ENCODE results near the gene GTSE1.

The GTSE1 gene

GRCh38 chr22:46354176-46354992 is 57.7 kb downstream of the GTSE1 start:
- DNase-seq = no peak

- no peak for DNase-seq
Observed at GRCh38 chr22:46354993-46355305, 58.3 kb downstream of the GTSE1 start.

- peak; percentile 71 to 74 for DNase-seq
Observed at GRCh38 chr22:46355369-46355995, 58.8 kb downstream of the GTSE1 start.

GRCh38 chr22:46355996-46356471 is 59.4 kb downstream of the GTSE1 start:
- no peak for DNase-seq

- DNase-seq = no peak
Observed at GRCh38 chr22:46356496-46357480, 60.1 kb downstream of the GTSE1 start.

- no peak for DNase-seq
Observed at GRCh38 chr22:46357711-46358520, 61.2 kb downstream of the GTSE1 start.

GRCh38 chr22:46358766-46359165 is 62.1 kb downstream of the GTSE1 start:
- no peak for DNase-seq

GRCh38 chr22:46359362-46359761 is 62.7 kb downstream of the GTSE1 start:
- no peak for DNase-seq

GRCh38 chr22:46360097-46360496 is 63.4 kb downstream of the GTSE1 start:
- no peak for DNase-seq

GRCh38 chr22:46360891-46361290 is 64.2 kb downstream of the GTSE1 start:
- DNase-seq = no peak

- DNase-seq = no peak
Observed at GRCh38 chr22:46361826-46362202, 65.1 kb downstream of the GTSE1 start.

- no peak for DNase-seq
Observed at GRCh38 chr22:46362203-46362933, 65.7 kb downstream of the GTSE1 start.

- DNase-seq = no peak
Observed at GRCh38 chr22:46362934-46363515, 66.4 kb downstream of the GTSE1 start.

GRCh38 chr22:46363611-46364321 is 67.1 kb downstream of the GTSE1 start:
- no peak for DNase-seq

GRCh38 chr22:46364341-46365165 is 67.9 kb downstream of the GTSE1 start:
- no peak for DNase-seq

- DNase-seq = no peak
Observed at GRCh38 chr22:46365166-46365624, 68.5 kb downstream of the GTSE1 start.

- no peak for DNase-seq
Observed at GRCh38 chr22:46366327-46366731, 69.7 kb downstream of the GTSE1 start.

GRCh38 chr22:46366801-46367706 is 70.4 kb downstream of the GTSE1 start:
- no peak for DNase-seq
